Neural cell (in vitro differentiated cells): ENCODE results near the gene ECM2. TPM values are rescaled to one million over a fixed set of nuclear protein-coding genes. Genes with fewer than 3 reads are reported as not detected.

Source experiments
- H2AFZ ChIP-seq: fragments of 200-600, 300-800 bp; sonication (generic), shearing (Covaris generic); 2 replicates; pipeline ENCODE4 v1.6.0; 2014; ENCODE audit warnings: low read depth, mild to moderate bottlenecking, antibody characterized with exemption, low read length, moderate library complexity
- H3F3A ChIP-seq: fragments of 200-600 bp; shearing (Covaris generic); 2 replicates; pipeline ENCODE4 v1.6.1; 2016; ENCODE audit warnings: mild to moderate bottlenecking, moderate library complexity, mixed read lengths, antibody characterized with exemption, low read length; ENCODE audit not compliant: insufficient read depth, poor library complexity, severe bottlenecking
- H3K27ac ChIP-seq: fragments of 200-600, 300-800 bp; sonication (generic), shearing (Covaris generic); 2 replicates; pipeline ENCODE4 v1.5.1; 2014; ENCODE audit warnings: mild to moderate bottlenecking, low read length, moderate library complexity
- H3K27me3 ChIP-seq: fragments of 300-800, 200-600 bp; sonication (generic), shearing (Covaris generic); 2 replicates; pipeline ENCODE4 v1.6.0; 2014; ENCODE audit warnings: mild to moderate bottlenecking, low read depth, low read length, moderate library complexity; ENCODE audit not compliant: insufficient read depth
- H3K36me3 ChIP-seq: fragments of 300-800, 200-600 bp; sonication (generic), shearing (Covaris generic); 2 replicates; pipeline ENCODE4 v1.5.1; 2014; ENCODE audit warnings: mild to moderate bottlenecking, antibody characterized with exemption, low read length, moderate library complexity; ENCODE audit not compliant: insufficient read depth
- H3K4me2 ChIP-seq: fragments of 300-800, 200-600 bp; sonication (generic), shearing (Covaris generic); 2 replicates; pipeline ENCODE4 v1.6.0; 2014; ENCODE audit warnings: mild to moderate bottlenecking, low read length
- H3K4me3 ChIP-seq: fragments of 300-800, 200-600 bp; sonication (generic), shearing (Covaris generic); 2 replicates; pipeline ENCODE4 v1.5.1; 2014; ENCODE audit warnings: mild to moderate bottlenecking, low read length, moderate library complexity
- H3K79me2 ChIP-seq: fragments of 200-600 bp; shearing (Covaris generic); replicated peaks from 2 replicates; pipeline ENCODE4 v1.6.0; 2014; ENCODE audit warnings: mild to moderate bottlenecking, low read length, moderate library complexity; ENCODE audit not compliant: insufficient read depth
- H3K9ac ChIP-seq: fragments of 300-800, 200-600 bp; sonication (generic), shearing (Covaris generic); 2 replicates; pipeline ENCODE4 v1.6.1; 2016; ENCODE audit warnings: mild to moderate bottlenecking, low read length, mixed read lengths
- H3K9me2 ChIP-seq: fragments of 200-600 bp; shearing (Covaris generic); 2 replicates; pipeline ENCODE4 v1.6.1; 2016; ENCODE audit warnings: mild to moderate bottlenecking, low read length, mixed read lengths; ENCODE audit not compliant: insufficient read depth
- H3K9me3 ChIP-seq: fragments of 200-600, 300-800 bp; sonication (generic), shearing (Covaris generic); 2 replicates; pipeline ENCODE4 v1.6.1; 2016; ENCODE audit warnings: mild to moderate bottlenecking, mixed run types, low read length, moderate library complexity, mixed read lengths
- H4K20me1 ChIP-seq: fragments of 200-600 bp; shearing (Covaris generic); 2 replicates; pipeline ENCODE4 v1.6.1; 2016; ENCODE audit warnings: mild to moderate bottlenecking, mixed run types; ENCODE audit not compliant: insufficient read depth
- CTCF ChIP-seq: fragments of 450-650 bp; IDR thresholded peaks from 2 replicates; pipeline ENCODE4 v1.5.1; 2014; ENCODE audit warnings: antibody characterized with exemption, mild to moderate bottlenecking, moderate library complexity; ENCODE audit not compliant: poor library complexity, severe bottlenecking
- EP300 ChIP-seq: fragments of 450-650 bp; conservative IDR thresholded peaks from 2 replicates; pipeline ENCODE4 v1.6.1; 2014; ENCODE audit warnings: antibody characterized with exemption, mild to moderate bottlenecking, moderate library complexity; ENCODE audit not compliant: poor library complexity, severe bottlenecking
- EZH2 ChIP-seq: fragments of 200-600, 300-800 bp; shearing (Covaris generic), sonication (generic); IDR thresholded peaks from 2 replicates; pipeline ENCODE4 v1.6.1; 2014; ENCODE audit warnings: antibody characterized with exemption, low read length, borderline replicate concordance, mild to moderate bottlenecking; ENCODE audit not compliant: insufficient read depth, poor library complexity, severe bottlenecking
- MXI1 ChIP-seq: fragments of 450-650 bp; conservative IDR thresholded peaks from 2 replicates; pipeline ENCODE4 v1.6.1; 2014; ENCODE audit warnings: antibody characterized with exemption, mild to moderate bottlenecking; ENCODE audit not compliant: poor library complexity, severe bottlenecking
- POLR2AphosphoS5 ChIP-seq: IDR thresholded peaks from 2 replicates; pipeline ENCODE4 v1.6.1; 2012
- RAD21 ChIP-seq: fragments of 450-650 bp; conservative IDR thresholded peaks from 2 replicates; pipeline ENCODE4 v1.6.1; 2014; ENCODE audit warnings: antibody characterized with exemption, mild to moderate bottlenecking, moderate library complexity
- SMC3 ChIP-seq: fragments of 450-650 bp; conservative IDR thresholded peaks from 2 replicates; pipeline ENCODE4 v1.6.1; 2014; ENCODE audit warnings: antibody characterized with exemption, mild to moderate bottlenecking, moderate library complexity; ENCODE audit not compliant: poor library complexity
- TAF1 ChIP-seq: IDR thresholded peaks from 2 replicates; pipeline ENCODE4 v1.6.1; 2012; ENCODE audit warnings: low read depth
- polyA plus RNA-seq: library from polyadenylated mRNA; depleted of rRNA; stranded (reverse); fragments of >200 nt; gene quantifications from 2 replicates; pipeline ENCODE4 v1.2.3, GENCODE V29; 2014
- TF ChIP-seq, protein P1 (sequence below): IDR thresholded peaks from 2 replicates; pipeline ENCODE4 v1.6.1; 2012; ENCODE audit warnings: borderline replicate concordance

The ECM2 gene
- polyA plus RNA-seq, 1 donor from 2014 or later = not detected

- H3K27me3 ChIP-seq = no peaks in the 10 kb centered on the region
- no peaks in the 10 kb centered on the region for H3K9me2 ChIP-seq
- H3K79me2 ChIP-seq = no peaks in the 10 kb centered on the region
- no peaks in the 10 kb centered on the region for H3K36me3 ChIP-seq
- no peaks in the 10 kb centered on the region for H3F3A ChIP-seq
- TF ChIP-seq, protein P1, sequence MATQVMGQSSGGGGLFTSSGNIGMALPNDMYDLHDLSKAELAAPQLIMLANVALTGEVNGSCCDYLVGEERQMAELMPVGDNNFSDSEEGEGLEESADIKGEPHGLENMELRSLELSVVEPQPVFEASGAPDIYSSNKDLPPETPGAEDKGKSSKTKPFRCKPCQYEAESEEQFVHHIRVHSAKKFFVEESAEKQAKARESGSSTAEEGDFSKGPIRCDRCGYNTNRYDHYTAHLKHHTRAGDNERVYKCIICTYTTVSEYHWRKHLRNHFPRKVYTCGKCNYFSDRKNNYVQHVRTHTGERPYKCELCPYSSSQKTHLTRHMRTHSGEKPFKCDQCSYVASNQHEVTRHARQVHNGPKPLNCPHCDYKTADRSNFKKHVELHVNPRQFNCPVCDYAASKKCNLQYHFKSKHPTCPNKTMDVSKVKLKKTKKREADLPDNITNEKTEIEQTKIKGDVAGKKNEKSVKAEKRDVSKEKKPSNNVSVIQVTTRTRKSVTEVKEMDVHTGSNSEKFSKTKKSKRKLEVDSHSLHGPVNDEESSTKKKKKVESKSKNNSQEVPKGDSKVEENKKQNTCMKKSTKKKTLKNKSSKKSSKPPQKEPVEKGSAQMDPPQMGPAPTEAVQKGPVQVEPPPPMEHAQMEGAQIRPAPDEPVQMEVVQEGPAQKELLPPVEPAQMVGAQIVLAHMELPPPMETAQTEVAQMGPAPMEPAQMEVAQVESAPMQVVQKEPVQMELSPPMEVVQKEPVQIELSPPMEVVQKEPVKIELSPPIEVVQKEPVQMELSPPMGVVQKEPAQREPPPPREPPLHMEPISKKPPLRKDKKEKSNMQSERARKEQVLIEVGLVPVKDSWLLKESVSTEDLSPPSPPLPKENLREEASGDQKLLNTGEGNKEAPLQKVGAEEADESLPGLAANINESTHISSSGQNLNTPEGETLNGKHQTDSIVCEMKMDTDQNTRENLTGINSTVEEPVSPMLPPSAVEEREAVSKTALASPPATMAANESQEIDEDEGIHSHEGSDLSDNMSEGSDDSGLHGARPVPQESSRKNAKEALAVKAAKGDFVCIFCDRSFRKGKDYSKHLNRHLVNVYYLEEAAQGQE = no peak
- TF ChIP-seq RAD21 (no peak), MXI1 (no peak), CTCF (no peak), EZH2 (no peak), EP300 (no peak), SMC3 (no peak), POLR2AphosphoS5 (no peak), TAF1 (no peak)
- H4K20me1 ChIP-seq = no peaks in the 10 kb centered on the region
- no peak overlapping the region for H3K9ac ChIP-seq
- H3K27ac ChIP-seq = no peak overlapping the region
- no peaks in the 10 kb centered on the region for H3K9me3 ChIP-seq
- H3K4me3 ChIP-seq = no peak overlapping the region
- H3K4me2 ChIP-seq = no peak overlapping the region
- no peak overlapping the region for H2AFZ ChIP-seq
Measured at GRCh38 chr9:92476962-92477361, 58.8 kb downstream of the ECM2 start.

- H3K36me3 ChIP-seq = no peaks in the 10 kb centered on the region
- H3K79me2 ChIP-seq = no peaks in the 10 kb centered on the region
- TF ChIP-seq MXI1 (no peak), EP300 (no peak), SMC3 (no peak), POLR2AphosphoS5 (no peak), EZH2 (no peak), CTCF (no peak), TAF1 (no peak), RAD21 (no peak)
- TF ChIP-seq, protein P1 = no peak
- H3K9ac ChIP-seq = no peak overlapping the region
- H3K9me2 ChIP-seq = no peaks in the 10 kb centered on the region
- no peaks in the 10 kb centered on the region for H3K9me3 ChIP-seq
- no peak overlapping the region for H2AFZ ChIP-seq
- H4K20me1 ChIP-seq = no peaks in the 10 kb centered on the region
- H3K4me2 ChIP-seq = no peak overlapping the region
- no peak overlapping the region for H3K27ac ChIP-seq
- no peaks in the 10 kb centered on the region for H3F3A ChIP-seq
- H3K27me3 ChIP-seq = no peaks in the 10 kb centered on the region
- H3K4me3 ChIP-seq = no peak overlapping the region
Measured at GRCh38 chr9:92474587-92474986, 61.2 kb downstream of the ECM2 start.
